ENCODE results near the gene MERTK.
"Not testable (repeated sequence)": the region's sequence is repeated elsewhere in the genome, so short reads cannot be mapped to it uniquely, and the experiment has no call there.

The MERTK gene

GRCh38 chr2:112062894-112063293 lies 164.5 kb downstream of the MERTK start:
- H3K9ac ChIP-seq: no peak overlapping the region
- no peak overlapping the region for H3K27ac ChIP-seq
- H3K36me3 ChIP-seq (ENCODE audit: insufficient read depth): 0 out of 2 replicates have a peak, but pooled peaks cover 2% of the 10 kb centered on the region
- no peak overlapping the region for H2AFZ ChIP-seq (ENCODE audit: low read depth)
- H3K4me2 ChIP-seq: no peak overlapping the region
- no peak for TF ChIP-seq CTCF (conservative IDR thresholded peaks at IDR 0.05; ENCODE audit: low read depth, low read length)
- no peak overlapping the region for H3K4me3 ChIP-seq (IDR thresholded peaks at IDR 0.05; ENCODE audit: insufficient read depth, low read depth, low read length)
- H3K4me1 ChIP-seq (ENCODE audit: low read depth, poor library complexity, severe bottlenecking): peaks cover 19% of the 10 kb centered on the region
- no peaks in the 10 kb centered on the region for H3K79me2 ChIP-seq (ENCODE audit: insufficient read depth, low read depth)
- H3K27me3 ChIP-seq (ENCODE audit: insufficient read depth, low read depth): no peaks in the 10 kb centered on the region
- H4K20me1 ChIP-seq (ENCODE audit: insufficient read depth): no peaks in the 10 kb centered on the region

- Histone ChIP-seq H3K4me3 (IDR thresholded peaks at IDR 0.05; ENCODE audit: insufficient read depth, low read depth, low read length) (no peak overlapping the region), H3K4me1 (ENCODE audit: low read depth, poor library complexity, severe bottlenecking) (peaks cover 19% of the 10 kb centered on the region), H3K27ac (no peak overlapping the region), H3K79me2 (ENCODE audit: insufficient read depth, low read depth) (no peaks in the 10 kb centered on the region), H3K4me2 (no peak overlapping the region), H3K36me3 (ENCODE audit: insufficient read depth) (0 out of 2 replicates have a peak, but pooled peaks cover 2% of the 10 kb centered on the region), H2AFZ (ENCODE audit: low read depth) (no peak overlapping the region), H3K27me3 (ENCODE audit: insufficient read depth, low read depth) (no peaks in the 10 kb centered on the region), H4K20me1 (ENCODE audit: insufficient read depth) (no peaks in the 10 kb centered on the region), H3K9ac (no peak overlapping the region)
- TF ChIP-seq CTCF (conservative IDR thresholded peaks at IDR 0.05; ENCODE audit: low read depth, low read length): no peak
Observed at GRCh38 chr2:112065486-112065885, 167.1 kb downstream of the MERTK start.

GRCh38 chr2:112065966-112066365 lies 167.6 kb downstream of the MERTK start:
- Histone ChIP-seq H3K4me2 (peak overlapping the region; percentile 7), H3K36me3 (ENCODE audit: insufficient read depth) (0 out of 2 replicates have a peak, but pooled peaks cover 2% of the 10 kb centered on the region), H4K20me1 (ENCODE audit: insufficient read depth) (no peaks in the 10 kb centered on the region), H3K4me1 (ENCODE audit: low read depth, poor library complexity, severe bottlenecking) (peaks cover 19% of the 10 kb centered on the region), H3K79me2 (ENCODE audit: insufficient read depth, low read depth) (no peaks in the 10 kb centered on the region), H2AFZ (ENCODE audit: low read depth) (no peak overlapping the region), H3K27me3 (ENCODE audit: insufficient read depth, low read depth) (no peaks in the 10 kb centered on the region), H3K27ac (no peak overlapping the region), H3K9ac (no peak overlapping the region), H3K4me3 (IDR thresholded peaks at IDR 0.05; ENCODE audit: insufficient read depth, low read depth, low read length) (no peak overlapping the region)
- TF ChIP-seq CTCF (conservative IDR thresholded peaks at IDR 0.05; ENCODE audit: low read depth, low read length): no peak

GRCh38 chr2:112069794-112070193 lies 171.4 kb downstream of the MERTK start:
- not testable (repeated sequence) for H3K36me3 ChIP-seq (ENCODE audit: insufficient read depth); H3K4me2 ChIP-seq; H2AFZ ChIP-seq (ENCODE audit: low read depth); H3K79me2 ChIP-seq (ENCODE audit: insufficient read depth, low read depth); H3K9ac ChIP-seq; H3K27ac ChIP-seq; H4K20me1 ChIP-seq (ENCODE audit: insufficient read depth); H3K4me3 ChIP-seq (IDR thresholded peaks at IDR 0.05; ENCODE audit: insufficient read depth, low read depth, low read length); H3K27me3 ChIP-seq (ENCODE audit: insufficient read depth, low read depth)
- peaks cover 19% of the 10 kb centered on the region for H3K4me1 ChIP-seq (ENCODE audit: low read depth, poor library complexity, severe bottlenecking)

- H3K36me3 ChIP-seq (ENCODE audit: insufficient read depth): no peaks in the 10 kb centered on the region
- no peak overlapping the region for H2AFZ ChIP-seq (ENCODE audit: low read depth)
- no peaks in the 10 kb centered on the region for H4K20me1 ChIP-seq (ENCODE audit: insufficient read depth)
- no peaks in the 10 kb centered on the region for H3K79me2 ChIP-seq (ENCODE audit: insufficient read depth, low read depth)
- H3K4me2 ChIP-seq: no peak overlapping the region
- H3K27me3 ChIP-seq (ENCODE audit: insufficient read depth, low read depth): no peaks in the 10 kb centered on the region
- H3K4me3 ChIP-seq (IDR thresholded peaks at IDR 0.05; ENCODE audit: insufficient read depth, low read depth, low read length): no peak overlapping the region
- H3K4me1 ChIP-seq (ENCODE audit: low read depth, poor library complexity, severe bottlenecking): no peaks in the 10 kb centered on the region
- H3K9ac ChIP-seq: no peak overlapping the region
- TF ChIP-seq CTCF (conservative IDR thresholded peaks at IDR 0.05; ENCODE audit: low read depth, low read length): no peak
- H3K27ac ChIP-seq: no peak overlapping the region
Observed at GRCh38 chr2:112073875-112074274, 175.5 kb downstream of the MERTK start.

All from KMS-11 (cell line).